Measurements from ENCODE around the gene UBE2G1. TPM values are rescaled to one million over a fixed set of nuclear protein-coding genes. Genes with fewer than 3 reads are reported as not detected.
"Not testable (repeated sequence)": the region's sequence is repeated elsewhere in the genome, so short reads cannot be mapped to it uniquely, and the experiment has no call there.

Gene UBE2G1
- total RNA-seq, 1 experiment from 2014 or later = 36.7 TPM

GRCh38 chr17:4270736-4271135 is 95.7 kb downstream of the UBE2G1 start:
- no peaks in the 10 kb centered on the region for H3K4me1 ChIP-seq

DNA sequence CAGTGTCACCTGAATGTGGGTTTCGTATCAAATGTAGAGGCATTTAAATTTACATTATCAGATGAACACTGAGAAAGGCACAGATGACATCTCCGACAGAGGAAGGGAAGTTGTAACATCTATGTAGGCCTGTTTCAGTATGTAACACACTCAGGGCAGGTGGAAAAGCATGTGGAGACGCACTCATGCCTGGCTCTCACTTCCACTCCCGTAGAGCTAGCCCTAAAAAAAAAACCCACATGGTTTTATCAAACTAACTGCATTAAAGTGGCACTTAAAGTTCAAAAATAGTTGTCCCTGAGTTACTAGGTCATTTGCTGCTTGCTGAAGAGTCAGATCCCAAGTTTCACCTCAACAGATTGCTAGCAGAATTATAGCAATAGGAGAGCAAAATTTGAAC is 96.6 kb downstream of the UBE2G1 start:
- Histone ChIP-seq H3K27me3 (no peaks in the 10 kb centered on the region), H3K9me3 (replicated peaks) (no peaks in the 10 kb centered on the region), H3K27ac (no peak overlapping the region), H3K36me3 (no peaks in the 10 kb centered on the region), H3K4me3 (no peak overlapping the region), H3K4me1 (no peaks in the 10 kb centered on the region)
- no peak for DNase-seq

More at GRCh38 chr17:4270736-4271135, 95.7 kb downstream of the UBE2G1 start:
- no peaks in the 10 kb centered on the region for H3K36me3 ChIP-seq
- H3K4me3 ChIP-seq = no peak overlapping the region
- H3K27ac ChIP-seq = no peak overlapping the region
- H3K27me3 ChIP-seq = no peaks in the 10 kb centered on the region
- no peak for DNase-seq
- H3K9me3 ChIP-seq (replicated peaks) = no peaks in the 10 kb centered on the region

DNA sequence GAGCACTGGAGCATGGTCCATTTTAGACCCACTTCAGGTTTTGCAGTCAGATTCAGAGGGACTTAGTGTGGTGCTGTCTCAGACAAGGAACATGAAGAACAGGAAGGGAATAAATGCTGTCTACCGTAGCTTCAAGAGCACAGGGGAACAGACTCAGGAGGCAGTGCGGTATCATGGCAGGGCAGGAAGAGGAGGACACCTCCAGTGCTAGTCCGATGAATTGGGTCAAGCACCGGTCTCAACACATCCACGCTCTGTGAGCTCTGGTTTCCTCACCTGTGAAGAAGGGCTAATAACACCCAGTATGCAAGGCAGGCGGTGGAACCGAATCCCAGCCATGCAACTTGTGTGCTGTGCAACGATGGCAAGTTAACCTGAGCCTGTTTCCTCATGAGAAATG is 99.1 kb downstream of the UBE2G1 start:
- H3K4me3 ChIP-seq = no peak overlapping the region
- H3K9me3 ChIP-seq (replicated peaks) = no peaks in the 10 kb centered on the region
- no peak for DNase-seq
- no peaks in the 10 kb centered on the region for H3K36me3 ChIP-seq
- no peak overlapping the region for H3K27ac ChIP-seq
- H3K4me1 ChIP-seq = no peaks in the 10 kb centered on the region
- no peaks in the 10 kb centered on the region for H3K27me3 ChIP-seq

- no peak overlapping the region for H3K4me3 ChIP-seq
- no peaks in the 10 kb centered on the region for H3K36me3 ChIP-seq
- no peaks in the 10 kb centered on the region for H3K4me1 ChIP-seq
- H3K27ac ChIP-seq = no peak overlapping the region
- no peaks in the 10 kb centered on the region for H3K27me3 ChIP-seq
- no peak for DNase-seq
- no peaks in the 10 kb centered on the region for H3K9me3 ChIP-seq (replicated peaks)
These were observed 99.9 kb downstream of the UBE2G1 start for GRCh38 chr17:4266550-4266949.

DNA sequence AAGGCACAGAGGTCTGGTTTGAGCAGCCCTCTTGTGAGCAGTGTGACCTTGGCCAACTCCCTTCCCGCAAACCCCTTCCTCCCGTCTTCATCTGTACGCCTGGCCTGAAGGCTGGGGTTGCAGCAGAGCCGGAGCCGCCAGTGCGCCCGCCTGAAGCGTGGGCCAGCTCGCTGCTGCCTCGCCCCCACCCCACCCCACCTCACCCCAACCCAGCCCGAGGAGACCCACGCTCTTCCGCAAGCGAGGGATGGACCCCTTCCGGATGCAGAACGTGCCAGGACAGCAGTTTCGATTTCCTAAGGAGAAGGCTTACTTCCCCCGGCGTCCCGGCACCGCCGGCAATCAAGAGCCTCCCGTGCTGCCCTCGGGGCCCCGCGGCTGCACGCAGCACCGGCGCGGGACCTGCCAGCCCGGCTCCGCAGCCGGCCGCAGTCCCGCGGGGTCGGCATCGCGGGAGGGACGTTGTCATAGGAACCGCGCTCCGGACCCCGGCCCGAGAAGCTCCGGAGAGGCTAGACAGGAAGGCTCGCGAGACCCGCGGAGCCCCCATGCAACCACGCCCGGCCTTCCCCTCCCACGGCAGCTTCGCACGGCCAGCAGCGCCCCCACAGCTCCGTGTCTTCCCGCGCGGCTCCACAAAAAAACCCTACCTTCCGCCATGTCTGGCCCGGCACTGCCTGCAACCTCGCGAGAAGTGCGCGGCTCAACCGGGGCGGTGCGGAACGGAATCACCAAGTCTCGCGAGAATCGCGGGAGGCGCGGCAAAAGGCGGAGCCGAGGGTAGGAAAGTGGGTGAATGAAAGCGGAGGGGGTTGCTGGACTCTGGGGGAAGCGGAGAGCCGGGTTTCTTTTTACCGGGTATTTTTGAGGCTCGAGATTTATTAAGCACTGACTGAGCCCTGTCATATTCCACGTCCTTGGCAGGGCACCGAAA is 102.9 kb downstream of the UBE2G1 start, which contains the start of gene ANKFY1:
Gene ANKFY1, minus strand, starts transcription at position 698 of the 934 bp plus-strand sequence. Its CDS starts 38 bp downstream, at position 660.
- H3K36me3 ChIP-seq = no peaks in the 10 kb centered on the region
- DNase-seq = peak; percentile 91 to 92
- peak within 1 kb of the TSS; percentile 66 for H3K27ac ChIP-seq
- H3K27me3 ChIP-seq = no peaks in the 10 kb centered on the region
- no peaks in the 10 kb centered on the region for H3K4me1 ChIP-seq
- no peaks in the 10 kb centered on the region for H3K9me3 ChIP-seq (replicated peaks)
- H3K4me3 ChIP-seq = peak within 1 kb of the TSS; percentile 96

GRCh38 chr17:4262703-4263102 is 103.8 kb downstream of the UBE2G1 start:
- H3K9me3 ChIP-seq (replicated peaks) = no peaks in the 10 kb centered on the region
- DNase-seq = no peak
- no peak overlapping the region for H3K27ac ChIP-seq

DNA sequence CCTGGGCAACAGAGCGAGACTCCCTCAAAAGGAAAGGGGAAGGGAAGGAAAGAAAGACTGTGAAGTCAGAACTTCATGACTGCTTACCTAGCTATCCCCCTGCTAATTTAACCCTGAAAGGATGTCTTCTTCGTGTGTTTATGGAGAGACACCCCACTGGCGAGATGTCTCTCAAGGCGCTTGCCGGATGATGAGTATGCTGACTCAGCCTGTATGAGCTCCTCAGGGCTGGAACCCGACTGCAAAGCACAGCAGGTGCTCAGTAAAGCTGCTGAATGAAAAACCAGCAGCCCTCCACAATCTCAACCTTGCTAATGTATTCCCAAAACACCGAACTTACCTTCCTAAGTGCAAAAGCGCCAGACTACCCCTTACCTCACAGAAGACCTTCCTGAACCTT is 105.0 kb downstream of the UBE2G1 start:
- Histone ChIP-seq H3K36me3 (no peaks in the 10 kb centered on the region), H3K9me3 (replicated peaks) (no peaks in the 10 kb centered on the region)
- no peak for DNase-seq

More at GRCh38 chr17:4262703-4263102, 103.8 kb downstream of the UBE2G1 start:
- H3K36me3 ChIP-seq = no peaks in the 10 kb centered on the region
- no peaks in the 10 kb centered on the region for H3K4me1 ChIP-seq
- peak overlapping the region; percentile 96 for H3K4me3 ChIP-seq
- no peaks in the 10 kb centered on the region for H3K27me3 ChIP-seq

DNA sequence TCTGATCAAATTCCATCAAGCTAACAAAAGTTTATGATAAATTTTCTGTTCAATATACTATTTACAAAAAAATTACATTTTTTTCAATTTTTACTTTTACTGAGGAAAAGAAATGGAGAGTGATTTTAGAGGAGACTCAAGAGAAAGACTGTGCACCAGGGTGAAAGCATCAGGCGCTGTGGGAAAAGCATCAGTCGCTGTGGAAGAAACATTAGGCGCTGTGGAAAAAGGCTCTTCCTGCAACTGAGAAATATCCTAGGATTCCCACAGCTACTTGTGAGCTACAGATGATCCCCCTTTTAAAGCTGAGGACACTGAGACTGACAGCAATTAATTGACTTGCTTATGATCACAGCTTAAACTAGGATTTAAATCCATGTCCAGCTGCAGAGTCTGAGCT is 107.6 kb downstream of the UBE2G1 start:
- H3K36me3 ChIP-seq = no peaks in the 10 kb centered on the region
- no peaks in the 10 kb centered on the region for H3K4me1 ChIP-seq
- no peaks in the 10 kb centered on the region for H3K9me3 ChIP-seq (replicated peaks)
- H3K27me3 ChIP-seq = no peaks in the 10 kb centered on the region
- no peak overlapping the region for H3K4me3 ChIP-seq
- DNase-seq = no peak
- no peak overlapping the region for H3K27ac ChIP-seq

More for the DNA sequence above, 105.0 kb downstream of the UBE2G1 start:
- no peaks in the 10 kb centered on the region for H3K4me1 ChIP-seq
- no peak overlapping the region for H3K27ac ChIP-seq
- no peak overlapping the region for H3K4me3 ChIP-seq
- no peaks in the 10 kb centered on the region for H3K27me3 ChIP-seq

DNA sequence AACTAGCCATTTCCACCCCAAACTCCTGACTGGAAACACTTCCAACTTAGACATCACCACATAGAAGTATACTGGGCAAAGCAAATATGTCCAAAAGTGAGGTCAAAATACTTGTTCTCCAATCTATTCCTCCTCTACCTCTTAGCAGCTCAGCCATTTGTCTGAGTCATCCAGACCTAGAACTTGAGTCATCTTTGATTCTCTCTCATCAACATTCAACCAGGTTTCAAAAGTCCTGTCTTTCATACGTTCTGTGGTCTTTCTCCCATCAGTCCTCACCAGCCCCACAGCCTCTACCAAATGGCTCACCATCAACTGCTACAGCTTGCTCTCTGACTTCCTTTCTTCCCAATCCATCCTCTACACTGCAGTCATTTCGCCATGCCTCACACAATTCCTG is 109.5 kb downstream of the UBE2G1 start:
- Histone ChIP-seq H3K9me3 (replicated peaks) (no peaks in the 10 kb centered on the region), H3K27ac (no peak overlapping the region), H3K27me3 (no peaks in the 10 kb centered on the region), H3K4me3 (no peak overlapping the region), H3K36me3 (no peaks in the 10 kb centered on the region), H3K4me1 (no peaks in the 10 kb centered on the region)
- DNase-seq = no peak

DNA sequence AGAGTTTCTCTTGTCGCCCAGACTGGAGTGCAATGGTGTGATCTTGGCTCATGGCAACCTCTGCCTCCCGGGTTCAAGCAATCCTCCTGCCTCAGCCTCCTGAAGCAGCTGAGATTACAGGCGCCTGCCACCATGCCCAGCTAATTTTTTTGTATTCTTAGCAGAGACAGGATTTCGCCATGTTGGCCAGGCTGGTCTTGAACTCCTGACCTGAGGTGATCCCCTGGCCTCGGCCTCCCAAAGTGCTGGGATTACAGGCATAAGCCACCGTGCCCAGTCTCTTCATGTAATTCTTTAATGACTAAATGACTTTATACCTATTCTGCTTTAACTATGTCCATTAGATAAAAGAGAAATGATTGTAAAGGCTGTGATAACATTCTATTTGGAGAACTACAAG is 111.2 kb downstream of the UBE2G1 start:
- not testable (repeated sequence) for H3K9me3 ChIP-seq (replicated peaks); H3K36me3 ChIP-seq; DNase-seq; H3K27me3 ChIP-seq; H3K27ac ChIP-seq; H3K4me1 ChIP-seq; H3K4me3 ChIP-seq

DNA sequence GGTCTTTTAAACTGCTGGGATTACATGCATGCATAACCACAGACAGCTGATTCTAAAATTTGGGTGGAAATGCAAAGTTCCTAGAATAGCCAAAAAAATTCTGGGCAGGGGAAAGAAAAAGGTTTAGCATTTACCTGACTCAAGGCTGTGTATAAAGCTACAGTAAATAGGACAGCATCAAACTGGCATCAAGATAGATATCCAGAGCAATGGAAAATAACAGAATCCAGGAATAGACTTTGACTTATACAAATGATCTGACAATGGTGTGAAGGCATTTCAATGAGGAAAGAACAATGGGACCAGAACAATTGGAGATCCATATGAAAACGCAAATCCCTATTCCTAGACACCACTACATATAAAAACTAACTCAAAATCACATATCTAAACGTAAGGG is 115.6 kb downstream of the UBE2G1 start:
- no peak for DNase-seq
- Histone ChIP-seq H3K9me3 (replicated peaks) (no peaks in the 10 kb centered on the region), H3K36me3 (no peaks in the 10 kb centered on the region), H3K4me1 (no peaks in the 10 kb centered on the region), H3K27ac (no peak overlapping the region), H3K27me3 (no peaks in the 10 kb centered on the region), H3K4me3 (no peak overlapping the region)

GRCh38 chr17:4249452-4250029 is 116.9 kb downstream of the UBE2G1 start:
- Histone ChIP-seq H3K27ac (no peak overlapping the region), H3K36me3 (no peaks in the 10 kb centered on the region), H3K27me3 (no peaks in the 10 kb centered on the region), H3K4me3 (no peak overlapping the region), H3K9me3 (replicated peaks) (no peaks in the 10 kb centered on the region), H3K4me1 (no peaks in the 10 kb centered on the region)
- peak in 1 of 2 experiments; percentile 29 for DNase-seq

DNA sequence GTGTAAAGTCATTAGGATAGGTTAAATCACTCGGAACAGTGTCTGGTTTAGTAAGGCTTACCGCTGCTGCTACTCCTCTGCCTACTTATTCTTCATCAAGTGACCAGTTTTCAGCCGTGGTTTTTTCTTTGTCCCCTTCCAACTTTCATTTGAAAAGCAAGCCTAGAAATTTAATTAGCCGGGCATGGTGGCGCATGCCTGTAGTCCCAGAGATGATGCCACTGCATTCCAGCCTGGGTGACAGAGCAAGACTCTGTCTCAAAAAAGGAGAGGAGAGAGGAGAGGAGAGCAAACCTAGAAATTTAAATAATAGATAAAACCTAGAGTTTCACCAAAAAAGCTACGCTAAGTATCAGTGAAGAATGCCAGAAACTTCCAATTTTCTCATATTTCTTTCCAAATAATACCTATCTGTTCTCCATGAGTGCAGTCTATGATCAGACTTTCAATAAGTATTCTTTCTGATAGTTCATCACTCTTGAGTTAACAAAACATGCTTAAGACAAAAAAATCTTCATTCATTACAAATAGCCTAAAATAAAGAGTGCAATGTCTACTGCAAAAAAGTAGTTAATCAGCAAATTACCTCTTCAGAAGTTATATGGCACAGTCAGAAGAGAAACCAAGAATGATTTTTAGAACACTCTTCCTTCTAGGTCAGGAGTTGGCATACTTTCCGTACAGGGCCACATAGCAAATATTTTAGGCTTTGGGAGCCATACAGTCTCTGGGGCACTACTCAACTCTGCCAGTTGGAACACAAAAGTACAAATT is 117.8 kb downstream of the UBE2G1 start:
- Histone ChIP-seq H3K27ac (no peak overlapping the region), H3K9me3 (replicated peaks) (no peaks in the 10 kb centered on the region), H3K4me3 (no peak overlapping the region), H3K4me1 (no peaks in the 10 kb centered on the region), H3K36me3 (no peaks in the 10 kb centered on the region), H3K27me3 (no peaks in the 10 kb centered on the region)
- no peak for DNase-seq

GRCh38 chr17:4247971-4248388 is 118.5 kb downstream of the UBE2G1 start:
- DNase-seq = no peak
- H3K27ac ChIP-seq = no peak overlapping the region
- H3K27me3 ChIP-seq = no peaks in the 10 kb centered on the region
- H3K36me3 ChIP-seq = no peaks in the 10 kb centered on the region
- H3K9me3 ChIP-seq (replicated peaks) = no peaks in the 10 kb centered on the region
- H3K4me1 ChIP-seq = no peaks in the 10 kb centered on the region
- H3K4me3 ChIP-seq = no peak overlapping the region
